ENCODE data around the gene CYP2A6. TPM values are rescaled to one million over a fixed set of nuclear protein-coding genes. Genes with fewer than 3 reads are reported as not detected.
"Not testable (repeated sequence)": the region's sequence is repeated elsewhere in the genome, so short reads cannot be mapped to it uniquely, and the experiment has no call there.

The CYP2A6 gene
- total RNA-seq, 2 donors from 2014 or later, result not detected

GRCh38 chr19:40811478-40812341, 38.5 kb downstream of the CYP2A6 start:
- H3K4me1 ChIP-seq (ENCODE audit: control insufficient read depth in 1 of 2, low read depth in 2 of 2), result peaks cover 10 to 50% of the 10 kb centered on the region in 2 donors
- no peak for TF ChIP-seq CTCF (IDR thresholded peaks at IDR 0.05)
- H3K27ac ChIP-seq, result peak overlapping the region; percentile 50 to 73
- no peaks in the 10 kb centered on the region for H3K9me3 ChIP-seq
- peaks cover 15% of the 10 kb centered on the region for H3K36me3 ChIP-seq
- no peak for ATAC-seq (ENCODE audit: insufficient number of reproducible peaks, low FRiP score, low read depth)
- H3K4me3 ChIP-seq, result peak overlapping the region; percentile 69
- no peaks in the 10 kb centered on the region for H3K27me3 ChIP-seq (replicated peaks; ENCODE audit: insufficient read depth)
- DNase-seq (ENCODE audit: low spot score), result no peak

- ATAC-seq (ENCODE audit: insufficient number of reproducible peaks, low FRiP score, low read depth), result peak; percentile 78
- not testable (repeated sequence) for H3K9me3 ChIP-seq; H3K27me3 ChIP-seq (replicated peaks; ENCODE audit: insufficient read depth); DNase-seq (ENCODE audit: low spot score)
- peaks cover 15% of the 10 kb centered on the region for H3K36me3 ChIP-seq
- H3K4me1 ChIP-seq (ENCODE audit: control insufficient read depth in 1 of 2, low read depth in 2 of 2), result peaks cover 10 to 59% of the 10 kb centered on the region in 2 donors
- peak overlapping the region; percentile 50 to 73 for H3K27ac ChIP-seq
- peak overlapping the region; percentile 69 for H3K4me3 ChIP-seq
Measured at GRCh38 chr19:40810649-40811408, 39.4 kb downstream of the CYP2A6 start.

GRCh38 chr19:40810160-40810559, 40.1 kb downstream of the CYP2A6 start:
- TF ChIP-seq CTCF (IDR thresholded peaks at IDR 0.05), result no peak
- DNase-seq (ENCODE audit: low spot score) (no peak), ATAC-seq (ENCODE audit: insufficient number of reproducible peaks, low FRiP score, low read depth) (no peak)
- Histone ChIP-seq H3K27ac (peak overlapping the region; percentile 68 to 73), H3K27me3 (replicated peaks; ENCODE audit: insufficient read depth) (no peaks in the 10 kb centered on the region), H3K9me3 (no peaks in the 10 kb centered on the region), H3K4me3 (peak overlapping the region; percentile 69), H3K36me3 (peaks cover 15% of the 10 kb centered on the region), H3K4me1 (ENCODE audit: control insufficient read depth in 1 of 2, low read depth in 2 of 2) (peaks cover 16 to 66% of the 10 kb centered on the region in 2 donors)

GRCh38 chr19:40809358-40810086, 40.7 kb downstream of the CYP2A6 start:
- ATAC-seq (ENCODE audit: insufficient number of reproducible peaks, low FRiP score, low read depth) (no peak), DNase-seq (ENCODE audit: low spot score) (no peak)
- Histone ChIP-seq H3K36me3 (peaks cover 15% of the 10 kb centered on the region), H3K27me3 (replicated peaks; ENCODE audit: insufficient read depth) (no peaks in the 10 kb centered on the region), H3K27ac (peak overlapping the region in 1 of 2 donors; percentile 73), H3K4me3 (peak overlapping the region; percentile 69), H3K4me1 (ENCODE audit: control insufficient read depth in 1 of 2, low read depth in 2 of 2) (peaks cover 22 to 72% of the 10 kb centered on the region in 2 donors), H3K9me3 (no peaks in the 10 kb centered on the region)
- TF ChIP-seq CTCF (IDR thresholded peaks at IDR 0.05), result no peak

- TF ChIP-seq CTCF (IDR thresholded peaks at IDR 0.05), result no peak
- ATAC-seq (ENCODE audit: insufficient number of reproducible peaks, low FRiP score, low read depth) (no peak), DNase-seq (ENCODE audit: low spot score) (no peak)
- peak overlapping the region in 1 of 2 donors; percentile 24 for H3K27ac ChIP-seq
- peaks cover 31 to 77% of the 10 kb centered on the region in 2 donors for H3K4me1 ChIP-seq (ENCODE audit: control insufficient read depth in 1 of 2, low read depth in 2 of 2)
- peaks cover 15% of the 10 kb centered on the region for H3K36me3 ChIP-seq
- H3K27me3 ChIP-seq (replicated peaks; ENCODE audit: insufficient read depth), result no peaks in the 10 kb centered on the region
- H3K9me3 ChIP-seq, result no peaks in the 10 kb centered on the region
- no peak overlapping the region for H3K4me3 ChIP-seq
Measured at GRCh38 chr19:40808497-40808896, 41.8 kb downstream of the CYP2A6 start.

Data from thoracic aorta (tissue), 2 donors.